ELF-1 (cell line): ENCODE results near the gene WFIKKN1.

Experiments used
- DNase-seq: peaks from one replicate; pipeline ENCODE4 v3.0.0-alpha.2; 2016; ENCODE audit warnings: low read depth, low spot score

WFIKKN1 gene

GRCh38 chr16:637081-638018, 6.6 kb downstream of the WFIKKN1 start:
- no peak for DNase-seq

- no peak for DNase-seq
These were observed 7.3 kb downstream of the WFIKKN1 start for GRCh38 chr16:638034-638543.

- DNase-seq = no peak
These were observed 8.1 kb downstream of the WFIKKN1 start for GRCh38 chr16:638836-639235.

- no peak for DNase-seq
These were observed 9.8 kb downstream of the WFIKKN1 start for GRCh38 chr16:640614-641013.

GRCh38 chr16:641326-642188, 10.8 kb downstream of the WFIKKN1 start, which contains the start of gene MCRIP2:
TSS of gene MCRIP2 (plus strand) at chr16:641828. CDS start at chr16:641992, 164 bp downstream.
- DNase-seq = peak; percentile 83

GRCh38 chr16:642189-643049, 11.6 kb downstream of the WFIKKN1 start:
- no peak for DNase-seq

- DNase-seq = no peak
These were observed 12.2 kb downstream of the WFIKKN1 start for GRCh38 chr16:643050-643368.

- DNase-seq = no peak
These were observed 13.8 kb downstream of the WFIKKN1 start for GRCh38 chr16:644556-644955.

GRCh38 chr16:645852-646678, 15.3 kb downstream of the WFIKKN1 start:
- DNase-seq = no peak

- no peak for DNase-seq
These were observed 15.9 kb downstream of the WFIKKN1 start for GRCh38 chr16:646679-647172.

- DNase-seq = no peak
These were observed 16.6 kb downstream of the WFIKKN1 start for GRCh38 chr16:647173-647902.

- no peak for DNase-seq
These were observed 17.4 kb downstream of the WFIKKN1 start for GRCh38 chr16:648071-648780.

- DNase-seq = peak; percentile 96
These were observed 18.2 kb downstream of the WFIKKN1 start, which contains the start of gene WDR90 for GRCh38 chr16:648781-649589. TSS of gene WDR90 (plus strand) at chr16:649365. CDS start at chr16:649417, 52 bp downstream.

- no peak for DNase-seq
These were observed 18.8 kb downstream of the WFIKKN1 start for GRCh38 chr16:649631-650030.

GRCh38 chr16:651844-652243, 21.1 kb downstream of the WFIKKN1 start:
- no peak for DNase-seq

GRCh38 chr16:652454-653305, 21.9 kb downstream of the WFIKKN1 start:
- DNase-seq = no peak

GRCh38 chr16:654034-654433, 23.2 kb downstream of the WFIKKN1 start:
- DNase-seq = no peak
